Hippocampal formation (tissue), 2 donors: ENCODE results near the gene SLC25A19.
"Not testable (repeated sequence)": the region's sequence is repeated elsewhere in the genome, so short reads cannot be mapped to it uniquely, and the experiment has no call there.

Experiments used
- DNase-seq, 2 donors: peaks; one replicate each; lab custom pipeline; 2025; lab: John Stamatoyannopoulos, UW

The SLC25A19 gene

GRCh38 chr17:75301502-75302206 is 12.4 kb upstream of the SLC25A19 start:
- no peak for DNase-seq

GRCh38 chr17:75301049-75301448 is 11.8 kb upstream of the SLC25A19 start:
- no peak for DNase-seq

- DNase-seq = no peak
Observed at GRCh38 chr17:75300280-75300679, 11.0 kb upstream of the SLC25A19 start.

GRCh38 chr17:75295201-75296158 is 6.2 kb upstream of the SLC25A19 start:
- no peak for DNase-seq

GRCh38 chr17:75292810-75293448 is 3.7 kb upstream of the SLC25A19 start:
- not testable (repeated sequence) for DNase-seq

GRCh38 chr17:75289832-75290337 is 652 bp upstream of the SLC25A19 start:
- peak in 1 of 2 donors; percentile 57 for DNase-seq

GRCh38 chr17:75288770-75289114 is 491 bp downstream of the SLC25A19 start:
- DNase-seq = no peak

GRCh38 chr17:75288359-75288758 is 874 bp downstream of the SLC25A19 start:
- DNase-seq = no peak

GRCh38 chr17:75287221-75287620 is 2.0 kb downstream of the SLC25A19 start:
- no peak for DNase-seq

- DNase-seq = no peak
Observed at GRCh38 chr17:75285123-75285522, 4.1 kb downstream of the SLC25A19 start.

- DNase-seq = not testable (repeated sequence)
Observed at GRCh38 chr17:75280189-75280588, 9.0 kb downstream of the SLC25A19 start.

- no peak for DNase-seq
Observed at GRCh38 chr17:75277664-75278071, 11.6 kb downstream of the SLC25A19 start.

GRCh38 chr17:75273977-75274708 is 15.1 kb downstream of the SLC25A19 start:
- DNase-seq = no peak

- no peak for DNase-seq
Observed at GRCh38 chr17:75272848-75273184, 16.4 kb downstream of the SLC25A19 start.

GRCh38 chr17:75271955-75272847 is 17.0 kb downstream of the SLC25A19 start:
- DNase-seq = no peak

- DNase-seq = peak; percentile 41 to 72
Observed at GRCh38 chr17:75271233-75271954, 17.8 kb downstream of the SLC25A19 start.

- peak in 1 of 2 donors; percentile 59 for DNase-seq
Observed at GRCh38 chr17:75270966-75271232, 18.3 kb downstream of the SLC25A19 start, which contains the start of gene MIF4GD. Gene MIF4GD (minus strand): TSS chr17:75271231. CDS start chr17:75270195, 1,036 bp downstream.

GRCh38 chr17:75270218-75270965 is 18.8 kb downstream of the SLC25A19 start:
- peak in 1 of 2 donors; percentile 60 for DNase-seq

GRCh38 chr17:75269844-75270217 is 19.4 kb downstream of the SLC25A19 start:
- no peak for DNase-seq
